GM12865 (cell line): ENCODE data around the gene UQCR10.
"Not testable (repeated sequence)": the region's sequence is repeated elsewhere in the genome, so short reads cannot be mapped to it uniquely, and the experiment has no call there.

Source experiments
- DNase-seq: peaks from one replicate; pipeline ENCODE4 v3.0.0; 2010; ENCODE audit warnings: low read depth
- H3K4me3 ChIP-seq: 2 replicates; pipeline ENCODE4 v1.5.1; 2011; ENCODE audit warnings: mild to moderate bottlenecking, low read depth, low read length, control low read depth
- TF ChIP-seq, protein P1 (sequence below): IDR thresholded peaks from 2 replicates; pipeline ENCODE4 v1.5.1; 2011; ENCODE audit warnings: low read length, control low read depth, low read depth, inconsistent platforms; ENCODE audit not compliant: insufficient read depth; ENCODE audit errors: missing control alignments

The UQCR10 gene

GRCh38 chr22:29753808-29754657 is 13.1 kb upstream of the UQCR10 start:
- TF ChIP-seq, protein P1, sequence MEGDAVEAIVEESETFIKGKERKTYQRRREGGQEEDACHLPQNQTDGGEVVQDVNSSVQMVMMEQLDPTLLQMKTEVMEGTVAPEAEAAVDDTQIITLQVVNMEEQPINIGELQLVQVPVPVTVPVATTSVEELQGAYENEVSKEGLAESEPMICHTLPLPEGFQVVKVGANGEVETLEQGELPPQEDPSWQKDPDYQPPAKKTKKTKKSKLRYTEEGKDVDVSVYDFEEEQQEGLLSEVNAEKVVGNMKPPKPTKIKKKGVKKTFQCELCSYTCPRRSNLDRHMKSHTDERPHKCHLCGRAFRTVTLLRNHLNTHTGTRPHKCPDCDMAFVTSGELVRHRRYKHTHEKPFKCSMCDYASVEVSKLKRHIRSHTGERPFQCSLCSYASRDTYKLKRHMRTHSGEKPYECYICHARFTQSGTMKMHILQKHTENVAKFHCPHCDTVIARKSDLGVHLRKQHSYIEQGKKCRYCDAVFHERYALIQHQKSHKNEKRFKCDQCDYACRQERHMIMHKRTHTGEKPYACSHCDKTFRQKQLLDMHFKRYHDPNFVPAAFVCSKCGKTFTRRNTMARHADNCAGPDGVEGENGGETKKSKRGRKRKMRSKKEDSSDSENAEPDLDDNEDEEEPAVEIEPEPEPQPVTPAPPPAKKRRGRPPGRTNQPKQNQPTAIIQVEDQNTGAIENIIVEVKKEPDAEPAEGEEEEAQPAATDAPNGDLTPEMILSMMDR: no peak
- no peak overlapping the region for H3K4me3 ChIP-seq
- DNase-seq: no peak

DNA sequence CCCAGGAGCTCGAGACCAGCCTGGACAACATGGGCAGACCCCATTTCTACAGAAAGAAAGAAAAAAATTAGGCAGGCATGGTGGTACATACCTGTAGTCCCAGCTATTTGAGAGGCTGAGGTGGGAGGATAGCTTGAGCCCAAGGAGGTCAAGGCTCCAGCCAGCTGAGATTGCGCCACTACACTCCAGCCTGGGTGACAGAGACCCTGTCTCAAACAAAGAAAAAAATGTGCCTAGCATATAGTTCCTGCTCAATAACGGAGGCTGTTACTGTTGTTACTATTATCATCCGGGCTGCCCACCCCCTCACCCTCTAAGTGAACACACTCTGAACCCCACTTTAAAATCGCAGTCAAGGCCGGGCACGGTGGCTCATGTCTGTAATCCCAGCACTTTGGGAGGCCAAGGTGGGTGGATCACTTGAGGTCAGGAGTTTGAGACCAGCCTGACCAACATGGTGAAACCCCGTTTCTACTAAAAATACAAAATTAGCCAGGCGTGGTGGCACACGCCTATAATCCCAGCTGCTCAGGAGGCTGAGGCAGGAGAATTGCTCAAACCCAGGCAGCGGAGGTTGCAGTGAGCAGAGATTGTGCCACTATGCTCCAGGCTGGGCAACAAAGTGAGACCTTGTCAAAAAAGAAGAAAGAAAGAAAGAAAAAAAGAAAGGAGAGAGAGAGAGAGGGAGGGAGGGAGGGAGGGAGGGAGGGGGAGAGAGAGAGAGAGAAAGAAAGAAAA is 12.3 kb upstream of the UQCR10 start:
- H3K4me3 ChIP-seq, DNase-seq: not testable (repeated sequence)

GRCh38 chr22:29755889-29756288 is 11.3 kb upstream of the UQCR10 start:
- no peak for DNase-seq

DNA sequence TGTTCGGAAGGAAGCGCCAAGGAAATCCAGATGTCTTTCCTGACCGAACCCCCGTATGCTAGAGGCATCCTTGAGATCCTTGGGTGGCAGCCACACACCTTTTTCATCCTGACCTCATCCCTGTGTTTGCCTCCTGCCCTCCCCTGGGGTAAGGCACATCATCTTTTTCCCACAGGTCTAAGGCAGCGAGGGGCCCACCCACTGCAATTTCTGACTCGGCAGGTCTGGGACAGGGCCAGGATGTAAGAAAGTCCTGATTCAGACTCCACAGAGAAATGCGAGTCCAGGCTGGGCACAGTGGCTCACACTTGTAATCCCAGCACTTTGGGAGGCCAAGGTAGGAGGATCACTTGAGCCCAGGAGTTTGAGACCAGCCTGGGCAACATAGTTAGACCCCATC is 10.8 kb upstream of the UQCR10 start:
- TF ChIP-seq, protein P1: no peak
- no peak overlapping the region for H3K4me3 ChIP-seq
- DNase-seq: no peak

More at GRCh38 chr22:29755889-29756288, 11.3 kb upstream of the UQCR10 start:
- H3K4me3 ChIP-seq: no peak overlapping the region
- TF ChIP-seq, protein P1: no peak

DNA sequence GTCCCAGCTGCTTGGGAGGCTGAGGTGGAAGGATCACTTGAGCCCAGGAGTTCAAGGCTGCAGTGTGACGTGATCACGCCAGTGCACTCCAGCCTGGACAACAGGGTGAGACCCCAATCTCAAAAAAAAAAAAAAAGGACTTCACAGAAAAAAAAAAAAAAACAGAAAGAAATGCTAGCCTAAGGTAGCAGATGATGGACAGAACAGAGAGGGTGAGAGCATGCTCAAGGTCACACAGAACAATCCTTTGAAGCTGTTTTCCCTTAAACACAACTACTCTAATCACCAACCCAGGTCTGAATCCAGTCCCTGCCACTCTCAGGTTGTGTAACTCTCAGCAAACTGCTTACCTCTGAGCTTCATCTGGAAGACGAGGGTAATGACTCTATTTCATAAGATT is 10.1 kb upstream of the UQCR10 start:
- no peak overlapping the region for H3K4me3 ChIP-seq
- TF ChIP-seq, protein P1: no peak
- DNase-seq: no peak

DNA sequence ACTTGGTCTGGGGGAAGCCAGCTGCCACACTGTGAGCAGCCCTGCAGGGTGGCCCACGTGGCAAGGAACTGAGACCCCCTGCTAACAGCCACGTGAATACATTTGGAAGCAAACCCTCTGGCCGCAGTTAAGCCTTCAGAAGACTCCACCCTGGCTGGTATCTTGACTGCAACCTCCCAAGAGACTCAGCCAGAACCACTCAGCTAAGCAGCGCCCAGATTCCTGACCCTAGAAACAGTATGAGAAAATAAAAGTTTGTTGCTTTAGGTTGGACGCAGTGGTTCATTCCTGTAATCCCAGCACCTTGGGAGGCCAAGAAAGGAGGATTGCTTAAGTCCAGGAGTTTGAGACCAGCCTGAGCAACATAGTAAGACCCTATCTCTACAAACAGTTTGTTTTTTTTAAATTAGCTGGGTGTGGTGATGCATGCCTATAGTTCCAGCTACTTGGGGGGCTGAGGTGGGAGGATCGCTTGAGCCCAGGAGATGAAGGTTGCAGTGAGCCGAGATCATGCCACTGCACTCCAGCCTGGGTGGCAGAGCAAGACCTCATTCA is 9.0 kb upstream of the UQCR10 start:
- TF ChIP-seq, protein P1: no peak
- no peak for DNase-seq
- no peak overlapping the region for H3K4me3 ChIP-seq

DNA sequence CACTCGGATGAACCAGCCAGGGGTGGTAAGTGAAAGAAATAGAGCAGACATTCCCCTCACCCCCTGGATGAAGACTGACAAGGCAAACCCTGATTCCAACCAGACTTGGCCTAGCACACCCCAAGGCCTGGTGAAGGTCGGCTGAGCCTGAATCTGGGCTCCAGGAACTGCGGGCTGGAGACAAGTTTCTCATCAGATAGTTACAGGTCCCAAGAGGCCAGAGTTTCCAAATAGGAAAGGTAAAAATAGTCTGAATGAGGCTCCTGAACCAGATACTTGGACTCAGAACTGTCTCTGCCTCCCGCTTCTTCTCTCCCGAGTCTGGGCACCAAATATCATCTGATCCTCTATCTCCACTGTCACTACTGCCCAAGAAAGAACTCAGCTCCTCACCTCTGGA is 8.2 kb upstream of the UQCR10 start:
- TF ChIP-seq, protein P1: no peak
- DNase-seq: no peak
- H3K4me3 ChIP-seq: no peak overlapping the region
